Panc1 (cell line): ENCODE measurements around the gene METTL23.

Experiments used
- SIN3A ChIP-seq: IDR thresholded peaks from 2 replicates; pipeline ENCODE4 v1.6.1; 2012; ENCODE audit warnings: low read depth, mild to moderate bottlenecking, low read length, moderate library complexity, borderline replicate concordance; ENCODE audit not compliant: insufficient read depth
- TF ChIP-seq, protein P1 (sequence below): fragments of 450-650 bp; IDR thresholded peaks from 2 replicates; pipeline ENCODE4 v1.5.1; 2017; ENCODE audit warnings: mild to moderate bottlenecking

DNA sequence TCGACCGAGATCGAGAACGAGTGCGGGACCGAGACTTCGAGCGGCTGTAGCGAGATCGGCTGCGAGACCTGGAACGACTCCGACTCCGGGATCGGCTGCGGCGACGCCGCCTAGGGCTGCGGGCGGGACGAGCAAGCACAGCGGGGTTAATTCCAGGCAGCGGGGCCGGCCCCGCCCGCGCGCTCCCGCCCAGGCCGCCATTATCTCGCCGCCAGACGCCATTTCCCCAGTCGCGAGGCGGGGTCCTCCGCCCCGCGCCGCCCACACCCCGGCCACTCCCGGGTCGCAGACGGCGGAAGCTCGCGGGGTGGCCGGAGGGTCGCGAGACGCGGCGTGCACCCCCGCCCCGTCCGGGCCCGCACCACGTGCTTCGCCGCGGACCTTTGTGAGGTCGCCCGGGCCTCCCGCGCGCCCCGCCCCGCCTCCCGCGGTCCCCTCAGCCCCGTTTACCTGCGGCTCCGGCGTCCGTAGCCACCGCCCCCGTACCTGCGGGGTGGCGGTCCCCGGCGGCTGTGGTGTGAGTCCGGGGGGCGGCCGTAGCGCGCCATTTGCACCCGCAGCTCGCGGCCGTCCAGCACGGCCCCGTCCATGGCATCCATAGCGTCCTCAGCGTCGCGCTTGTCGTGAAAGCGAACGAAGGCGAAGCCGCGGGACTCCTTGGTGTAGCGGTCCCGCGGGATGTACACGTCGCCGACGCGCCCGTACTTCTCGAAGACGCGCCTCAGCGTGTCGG, 9.9 kb downstream of the METTL23 start:
- TF ChIP-seq, protein P1, sequence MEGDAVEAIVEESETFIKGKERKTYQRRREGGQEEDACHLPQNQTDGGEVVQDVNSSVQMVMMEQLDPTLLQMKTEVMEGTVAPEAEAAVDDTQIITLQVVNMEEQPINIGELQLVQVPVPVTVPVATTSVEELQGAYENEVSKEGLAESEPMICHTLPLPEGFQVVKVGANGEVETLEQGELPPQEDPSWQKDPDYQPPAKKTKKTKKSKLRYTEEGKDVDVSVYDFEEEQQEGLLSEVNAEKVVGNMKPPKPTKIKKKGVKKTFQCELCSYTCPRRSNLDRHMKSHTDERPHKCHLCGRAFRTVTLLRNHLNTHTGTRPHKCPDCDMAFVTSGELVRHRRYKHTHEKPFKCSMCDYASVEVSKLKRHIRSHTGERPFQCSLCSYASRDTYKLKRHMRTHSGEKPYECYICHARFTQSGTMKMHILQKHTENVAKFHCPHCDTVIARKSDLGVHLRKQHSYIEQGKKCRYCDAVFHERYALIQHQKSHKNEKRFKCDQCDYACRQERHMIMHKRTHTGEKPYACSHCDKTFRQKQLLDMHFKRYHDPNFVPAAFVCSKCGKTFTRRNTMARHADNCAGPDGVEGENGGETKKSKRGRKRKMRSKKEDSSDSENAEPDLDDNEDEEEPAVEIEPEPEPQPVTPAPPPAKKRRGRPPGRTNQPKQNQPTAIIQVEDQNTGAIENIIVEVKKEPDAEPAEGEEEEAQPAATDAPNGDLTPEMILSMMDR: no peak; the same call in 1 of the 2 replicates
- peak; percentile 90; the same call in 1 of the 2 replicates for TF ChIP-seq SIN3A
